Right renal pelvis (tissue), 4 donors: ENCODE results near the gene HTR4. TPM values are rescaled to one million over a fixed set of nuclear protein-coding genes. Genes with fewer than 3 reads are reported as not detected.
"Not testable (repeated sequence)": the region's sequence is repeated elsewhere in the genome, so short reads cannot be mapped to it uniquely, and the experiment has no call there.

Source experiments
- DNase-seq, 4 donors: peaks; one replicate each; pipeline ENCODE4 v3.0.0-alpha.2; 2013; ENCODE audit warnings: low read depth in 4 of 4, low spot score in 3 of 4, missing footprints in 1 of 4
- polyA plus RNA-seq, 4 donors: library from polyadenylated mRNA; unstranded; fragments of 120-200 nt; gene quantifications; one replicate each; pipeline ENCODE4 v1.2.1, GENCODE V29; 2013; ENCODE audit not compliant: insufficient read length in 4 of 4

Gene HTR4
- polyA plus RNA-seq, 4 donors: 0.05 to 0.15 TPM; not detected in 2

DNA sequence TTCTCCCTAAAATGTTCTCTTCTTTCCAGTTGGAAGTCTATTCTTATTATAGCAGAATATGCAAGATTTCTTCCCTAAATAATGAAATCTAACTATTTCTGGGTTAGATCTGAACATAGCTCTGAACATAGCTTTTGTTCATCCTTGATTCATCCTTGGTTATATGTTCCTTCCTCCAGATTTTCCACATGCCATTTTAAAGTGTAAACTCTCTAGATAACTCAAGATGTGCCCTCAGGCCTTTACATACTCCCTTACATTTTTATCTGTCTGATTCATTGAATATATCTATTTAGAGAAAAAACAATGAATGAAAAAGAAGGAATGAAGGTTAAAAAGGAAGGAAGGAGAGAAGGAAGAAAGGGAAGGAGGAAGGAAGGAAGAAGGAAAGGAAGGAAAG lies 169.7 kb downstream of the HTR4 start:
- DNase-seq: no peak

DNA sequence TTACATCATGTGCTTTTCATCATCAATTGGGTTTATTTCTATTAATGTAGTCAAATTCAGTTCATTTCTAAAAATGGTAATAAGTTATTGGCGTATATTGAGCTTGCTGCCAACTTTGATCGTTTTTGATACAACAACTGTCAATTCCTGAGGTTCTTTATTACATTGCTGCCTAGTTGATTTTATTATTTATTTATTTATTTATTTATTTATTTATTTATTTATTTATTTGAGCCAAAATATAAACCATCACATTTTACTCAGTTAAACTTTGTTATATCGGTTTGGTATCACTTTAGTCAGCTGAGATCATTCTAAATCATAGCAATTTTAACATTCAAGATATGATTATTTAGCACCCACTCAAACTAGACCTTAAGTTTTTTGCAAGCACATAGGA lies 170.6 kb downstream of the HTR4 start:
- no peak for DNase-seq

DNA sequence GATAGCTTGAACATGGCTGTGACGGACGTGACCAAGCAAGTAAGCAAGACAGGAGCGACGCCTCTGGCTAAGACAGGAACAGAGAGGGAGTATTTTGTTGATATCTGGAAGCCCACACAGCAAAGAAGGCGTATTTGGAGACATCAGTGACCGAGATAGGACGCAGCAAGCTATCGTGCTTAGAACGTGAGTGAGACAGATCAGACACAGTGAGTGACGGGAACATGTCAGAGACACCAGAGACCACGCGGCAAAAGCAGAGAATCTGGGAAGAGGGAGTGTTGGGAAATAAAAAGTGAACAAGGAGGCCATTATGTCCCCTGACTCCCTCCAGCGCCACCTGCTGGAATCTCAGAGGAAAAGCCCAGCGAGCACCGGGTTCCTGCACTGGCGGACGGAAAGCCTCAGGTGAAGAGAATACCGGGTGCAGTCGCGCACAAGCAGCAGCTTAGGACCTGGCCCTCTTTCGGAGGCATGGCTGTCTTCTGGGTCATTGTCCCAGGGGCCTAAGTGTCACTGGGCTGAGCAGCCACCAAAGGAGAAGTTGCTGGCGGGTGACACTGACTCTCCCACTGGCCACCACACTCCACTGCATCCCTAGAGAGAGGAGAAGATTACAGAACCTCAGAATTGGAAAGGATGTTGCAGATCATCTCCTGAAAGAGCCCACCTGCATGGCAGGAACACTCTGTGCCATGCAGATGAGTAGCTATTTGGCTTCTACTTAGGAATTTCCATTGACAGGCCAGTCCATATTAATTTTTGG lies 171.4 kb downstream of the HTR4 start:
- peak in 2 of 4 donors; percentile 10 to 16 for DNase-seq

DNA sequence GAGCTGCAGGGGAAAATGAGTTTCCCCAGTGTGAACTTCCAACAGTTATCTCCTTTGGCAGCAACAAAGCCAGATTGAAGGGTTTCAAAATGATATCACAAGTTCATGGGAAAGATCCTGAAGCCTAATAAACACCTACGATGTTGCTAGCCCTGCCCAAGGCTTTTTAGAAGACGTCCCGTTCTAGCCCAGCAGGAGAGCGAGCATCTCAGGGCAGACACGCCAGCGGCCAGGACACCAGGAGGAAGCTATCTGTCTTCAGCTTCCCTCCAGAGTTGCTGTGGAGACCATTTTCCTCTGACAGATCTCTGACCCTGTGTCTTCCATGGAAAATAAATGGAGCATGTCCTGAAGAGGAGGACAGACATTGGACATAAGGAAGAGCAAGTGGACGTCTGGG lies 172.1 kb downstream of the HTR4 start:
- no peak for DNase-seq

DNA sequence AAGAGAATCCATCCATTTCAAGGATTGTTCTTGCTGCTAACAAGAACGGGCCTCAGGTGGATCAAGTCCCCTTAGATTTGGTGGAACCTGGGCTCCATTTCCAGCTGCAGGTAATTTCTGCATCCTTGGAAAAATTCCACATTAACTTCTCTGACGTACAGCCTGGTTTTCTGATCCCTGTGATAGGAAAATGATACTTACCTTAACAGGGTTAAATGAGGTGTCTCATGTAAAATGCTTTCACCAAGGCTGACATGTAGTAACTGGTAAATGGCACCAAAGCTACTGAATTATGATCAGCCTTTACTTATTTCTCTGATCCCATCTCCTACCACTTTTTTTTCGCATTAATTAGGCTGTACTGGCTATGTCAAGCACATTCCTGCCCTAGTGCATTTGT lies 176.9 kb downstream of the HTR4 start:
- no peak for DNase-seq

DNA sequence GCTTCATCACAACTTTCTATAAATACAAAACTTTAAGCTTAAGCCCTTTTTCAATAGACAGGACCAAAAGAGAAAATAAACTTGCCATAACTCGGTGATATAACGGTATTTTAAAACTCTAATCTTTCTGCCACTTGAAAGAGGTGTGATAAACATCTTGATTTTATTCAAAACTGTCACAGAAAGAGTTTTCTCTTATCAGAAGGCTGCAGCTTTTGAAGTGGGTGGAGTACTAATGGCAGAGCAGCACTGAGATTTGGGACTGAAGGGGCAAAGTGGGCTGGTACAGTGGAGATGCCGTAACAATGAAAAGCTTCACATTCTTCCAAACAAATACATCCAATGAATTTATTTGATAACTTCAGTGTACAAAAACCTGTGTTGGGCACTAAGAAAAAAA lies 178.0 kb downstream of the HTR4 start:
- DNase-seq: no peak

DNA sequence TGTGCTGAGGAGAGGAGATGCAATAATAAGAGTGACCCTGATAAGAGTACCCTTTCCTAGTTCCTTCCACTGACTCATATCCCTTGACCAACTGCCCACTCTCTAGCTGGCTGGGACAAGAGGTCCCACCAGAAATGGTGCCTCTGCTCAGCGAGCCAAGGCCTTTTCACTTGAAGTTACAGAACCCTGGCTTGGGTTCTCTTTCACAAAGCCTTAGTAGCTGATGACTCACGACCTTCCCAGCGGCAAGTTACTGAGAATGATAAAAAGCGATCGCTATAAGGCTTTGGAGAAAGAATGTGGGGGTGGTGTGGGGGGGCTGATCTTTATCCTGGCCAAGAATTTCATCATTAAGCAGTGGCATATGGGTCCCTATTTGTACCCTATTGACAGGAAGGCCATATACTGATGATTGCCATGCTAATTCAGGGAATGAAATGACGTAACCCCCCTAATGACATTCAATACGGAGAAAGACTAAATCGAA lies 180.3 kb downstream of the HTR4 start:
- no peak for DNase-seq

DNA sequence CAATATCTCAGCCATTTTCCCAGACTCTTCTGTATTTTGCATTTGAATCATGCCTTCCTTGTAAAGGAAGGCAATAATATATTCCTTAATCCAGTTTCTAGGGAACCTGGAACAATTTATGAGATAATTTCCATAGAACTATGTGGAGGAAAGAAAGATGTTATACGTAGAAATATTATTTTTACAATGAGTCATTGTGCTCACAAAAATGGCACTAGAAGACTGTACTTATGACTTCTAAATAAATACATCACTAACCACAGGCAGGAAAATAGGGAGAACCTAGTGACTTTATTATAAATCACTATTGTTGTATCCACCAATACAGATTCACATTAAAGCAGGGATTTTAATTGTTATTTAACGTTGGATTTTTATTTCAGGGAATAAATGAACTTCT lies 182.9 kb downstream of the HTR4 start:
- no peak for DNase-seq

DNA sequence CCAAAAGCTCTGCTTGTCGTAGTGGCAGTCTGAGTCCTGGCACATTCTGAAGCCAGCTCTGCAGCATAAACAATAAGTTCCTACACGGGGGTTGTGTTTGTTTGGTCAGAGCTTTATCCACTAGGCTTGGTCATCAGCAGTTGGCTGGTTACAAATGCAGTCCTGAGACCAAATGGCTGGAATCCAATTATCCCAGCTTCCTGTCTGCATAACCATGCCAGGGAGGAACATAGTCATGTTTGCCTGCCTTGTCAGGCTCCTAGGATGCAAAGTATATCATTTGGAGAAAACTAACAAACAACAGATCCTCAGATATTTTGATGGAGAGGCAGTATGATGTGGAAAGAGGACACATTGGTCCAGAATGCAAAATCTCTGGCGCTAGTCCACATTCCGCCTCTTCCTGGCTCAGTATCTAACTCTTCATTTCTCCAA lies 184.8 kb downstream of the HTR4 start:
- DNase-seq: no peak

DNA sequence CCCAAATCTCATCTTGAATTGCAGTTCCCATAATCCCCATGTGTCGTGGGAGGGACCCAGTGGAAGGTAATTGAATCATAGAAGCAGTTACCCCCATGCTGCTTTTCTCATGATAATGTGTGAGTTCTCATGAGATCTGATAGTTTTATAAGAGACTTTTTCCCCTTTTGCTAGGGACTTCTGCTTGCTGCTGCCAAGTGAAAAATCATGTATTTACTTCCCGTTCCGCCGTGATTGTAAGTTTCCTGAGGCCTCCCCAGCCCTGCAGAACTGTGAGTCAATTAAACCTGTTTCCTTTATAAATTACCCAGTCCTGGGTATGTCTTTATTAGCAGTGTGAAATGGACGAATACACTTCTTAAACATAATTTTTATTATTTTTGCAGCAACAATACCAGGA lies 185.6 kb downstream of the HTR4 start:
- DNase-seq: not testable (repeated sequence)

DNA sequence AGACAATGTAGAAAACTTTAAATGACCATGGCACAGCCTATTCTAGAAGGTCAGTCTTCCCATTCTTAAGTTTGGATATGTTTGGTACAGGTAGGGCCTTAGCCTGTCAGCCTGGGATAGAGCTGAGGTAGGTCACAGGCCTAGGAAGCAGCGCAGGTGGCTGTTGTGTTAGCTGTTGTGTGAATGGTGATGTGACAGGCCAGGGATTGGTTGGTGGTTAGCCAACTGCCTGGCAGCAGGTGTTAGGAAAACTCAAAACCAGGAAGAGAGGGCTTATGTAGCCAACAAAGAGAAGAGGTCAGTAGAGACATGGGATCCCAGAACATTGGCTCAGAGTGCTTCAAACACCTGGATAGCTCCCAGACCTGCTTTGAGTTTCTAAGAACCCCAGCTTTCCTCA lies 186.4 kb downstream of the HTR4 start:
- no peak for DNase-seq

DNA sequence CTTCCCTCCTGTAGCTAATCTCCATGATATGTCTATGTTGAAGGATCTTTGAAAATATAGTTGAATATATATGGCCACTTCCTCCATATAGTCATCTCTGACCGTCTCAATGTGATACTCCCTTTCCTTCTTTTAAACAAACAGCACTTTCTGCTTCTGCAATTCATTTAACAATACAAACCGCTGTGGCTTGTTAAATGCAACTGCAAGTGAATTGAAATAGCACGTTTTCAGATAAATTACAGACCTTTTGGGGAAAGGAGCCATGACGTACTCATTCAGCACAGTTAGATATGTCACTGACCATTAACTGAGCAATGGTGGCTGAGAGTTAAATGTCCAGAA lies 188.1 kb downstream of the HTR4 start:
- no peak for DNase-seq

DNA sequence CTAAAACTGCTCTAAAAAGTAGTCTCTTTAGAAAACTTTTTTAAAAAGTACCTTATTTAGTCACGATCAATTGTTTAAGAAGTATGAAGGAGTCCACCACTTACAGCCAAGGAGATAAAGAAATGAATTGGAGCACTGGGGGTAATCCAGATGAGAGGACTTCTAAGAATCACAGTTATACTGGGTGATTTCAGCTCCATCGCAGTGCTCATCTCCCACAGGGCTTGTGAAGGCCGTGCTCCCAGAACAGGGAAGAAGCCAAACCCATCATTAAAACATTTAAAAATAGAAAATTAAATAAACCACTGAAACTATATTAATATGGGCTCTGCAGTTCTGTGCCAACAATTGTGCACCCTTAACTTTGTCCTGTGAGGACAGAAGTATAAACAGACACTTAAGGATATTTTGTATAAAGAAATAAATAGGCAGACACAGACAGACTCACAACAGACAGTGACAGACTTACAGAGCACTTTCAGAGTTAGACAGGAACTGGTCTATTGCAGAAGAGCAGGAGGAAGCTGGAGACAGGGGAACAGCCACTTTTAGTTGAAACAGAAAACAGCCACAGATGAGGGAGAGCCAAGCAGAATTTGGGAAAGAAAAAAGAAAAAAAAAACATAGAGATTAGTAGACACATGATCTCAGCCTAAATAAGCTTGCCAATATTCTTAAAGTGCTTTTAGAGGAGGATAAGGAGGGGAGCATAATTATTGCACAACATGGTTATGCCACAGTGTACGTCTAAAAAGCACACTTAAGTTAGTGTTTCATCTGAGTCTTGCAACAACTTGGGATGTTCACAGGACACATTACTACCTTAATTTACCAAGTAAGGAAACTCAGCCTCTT lies 188.7 kb downstream of the HTR4 start:
- no peak for DNase-seq

DNA sequence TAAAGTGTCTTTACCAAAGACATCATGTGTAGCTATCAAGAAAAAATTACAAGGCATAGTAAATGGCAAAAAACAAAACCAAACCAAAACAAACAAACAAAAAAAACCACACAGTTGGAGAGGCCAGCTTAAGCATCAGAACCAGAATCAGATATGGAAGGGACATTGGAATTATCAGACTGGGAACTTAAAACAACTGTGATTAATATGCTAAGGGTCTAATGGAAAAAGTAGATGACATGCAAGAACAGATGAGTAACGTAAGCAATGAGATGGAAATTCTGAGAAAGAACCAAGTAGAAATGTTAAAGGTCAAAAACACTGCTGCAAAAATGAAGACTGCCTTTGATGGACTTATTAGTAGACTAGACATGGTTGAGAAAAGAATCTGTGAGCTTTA lies 194.7 kb downstream of the HTR4 start:
- DNase-seq: no peak

DNA sequence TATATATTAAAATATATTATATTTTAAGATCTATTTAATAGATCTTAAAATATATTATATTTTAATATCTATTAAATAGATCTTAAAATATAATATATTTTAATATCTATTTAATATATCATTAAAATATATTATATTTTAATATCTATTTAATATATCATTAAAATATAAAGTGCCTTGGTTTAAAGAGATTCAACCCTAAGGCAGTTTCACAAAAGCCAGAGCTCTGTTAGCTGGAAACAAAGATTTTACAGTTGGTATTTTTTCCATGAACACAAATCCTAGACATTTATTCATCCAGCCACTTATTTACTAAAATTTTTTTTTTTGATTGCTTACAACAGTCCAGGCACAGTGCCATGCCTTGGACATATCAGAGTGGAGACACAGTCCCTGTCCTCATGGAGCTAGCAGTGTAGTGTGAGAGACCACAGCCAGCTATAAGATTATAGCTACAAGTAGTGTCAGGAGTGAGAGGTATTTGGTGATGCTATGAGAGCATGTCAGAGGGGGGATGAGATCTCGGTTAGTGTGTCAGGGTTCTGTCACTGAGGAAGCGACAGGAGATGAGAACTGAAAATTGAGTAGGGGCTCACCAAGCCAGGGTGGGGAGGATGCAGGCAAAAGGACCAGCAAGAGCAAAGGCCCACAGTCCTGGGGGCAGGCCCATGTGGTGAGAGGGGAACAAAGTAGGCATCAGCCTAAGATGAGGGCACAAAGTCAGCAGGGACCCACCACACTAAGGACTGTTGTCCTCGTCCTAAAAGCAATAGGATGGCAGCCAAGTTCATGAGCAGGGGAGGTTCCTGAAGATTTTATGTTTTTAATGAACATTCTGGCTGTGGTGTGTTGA lies 196.1 kb downstream of the HTR4 start:
- no peak for DNase-seq

DNA sequence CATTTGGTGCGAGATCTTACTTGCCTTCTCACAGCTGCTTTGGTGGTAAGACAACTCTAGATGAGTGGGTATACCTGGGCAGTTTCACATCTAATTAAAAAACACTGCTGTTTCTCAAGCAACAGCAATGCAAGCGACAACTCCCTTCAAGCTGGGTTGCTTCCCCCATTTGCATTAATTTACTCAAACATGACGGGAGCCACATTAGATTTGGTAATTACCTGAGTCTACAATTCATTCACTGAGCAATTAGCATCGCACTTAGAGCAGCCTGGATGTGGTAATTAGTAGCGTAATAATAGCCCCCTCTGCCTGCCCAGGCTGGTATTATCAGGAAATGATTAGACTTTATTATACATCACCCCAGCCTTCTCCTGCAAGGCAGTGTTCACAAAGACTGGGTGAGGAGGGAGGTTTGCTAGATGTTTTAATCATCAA lies 197.1 kb downstream of the HTR4 start:
- DNase-seq: no peak

DNA sequence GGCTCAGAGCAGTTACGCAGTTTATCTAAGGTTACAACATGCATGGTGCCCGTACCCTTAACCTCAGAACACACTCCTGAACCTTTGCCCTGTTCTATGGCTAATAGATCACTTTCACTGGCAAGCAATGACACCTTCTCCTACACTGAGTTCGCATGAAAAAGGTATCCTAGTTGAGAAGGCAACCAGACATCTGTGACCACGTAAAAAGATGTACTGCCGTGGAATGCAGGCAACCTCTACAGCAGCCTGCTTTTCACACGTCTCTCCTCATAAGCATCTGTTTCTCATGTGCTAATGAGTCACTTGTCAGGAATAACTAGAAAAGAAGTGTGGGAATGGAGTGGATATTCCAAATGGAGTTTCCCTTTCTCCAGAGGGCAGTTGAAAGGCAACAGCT lies 199.1 kb downstream of the HTR4 start:
- DNase-seq: no peak

DNA sequence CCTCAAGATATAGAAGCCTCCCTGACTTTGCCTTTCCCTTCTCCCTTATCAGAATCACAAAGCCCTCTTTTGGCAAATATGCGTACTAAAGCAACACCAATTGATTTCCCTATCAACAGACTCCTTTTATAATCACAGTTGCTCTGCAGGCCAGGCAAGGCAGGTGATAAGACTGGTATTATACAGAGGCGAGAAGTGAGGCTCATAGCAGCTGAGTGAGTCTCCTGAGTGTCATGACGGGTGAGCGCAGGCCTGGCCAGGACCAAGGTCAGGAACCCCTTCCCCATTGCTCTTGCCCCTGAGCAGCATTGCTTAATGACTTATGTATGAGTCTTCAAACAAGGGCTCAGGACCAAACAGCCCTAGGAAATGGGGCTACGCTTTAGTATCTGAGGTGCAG lies 199.8 kb downstream of the HTR4 start:
- DNase-seq: no peak

DNA sequence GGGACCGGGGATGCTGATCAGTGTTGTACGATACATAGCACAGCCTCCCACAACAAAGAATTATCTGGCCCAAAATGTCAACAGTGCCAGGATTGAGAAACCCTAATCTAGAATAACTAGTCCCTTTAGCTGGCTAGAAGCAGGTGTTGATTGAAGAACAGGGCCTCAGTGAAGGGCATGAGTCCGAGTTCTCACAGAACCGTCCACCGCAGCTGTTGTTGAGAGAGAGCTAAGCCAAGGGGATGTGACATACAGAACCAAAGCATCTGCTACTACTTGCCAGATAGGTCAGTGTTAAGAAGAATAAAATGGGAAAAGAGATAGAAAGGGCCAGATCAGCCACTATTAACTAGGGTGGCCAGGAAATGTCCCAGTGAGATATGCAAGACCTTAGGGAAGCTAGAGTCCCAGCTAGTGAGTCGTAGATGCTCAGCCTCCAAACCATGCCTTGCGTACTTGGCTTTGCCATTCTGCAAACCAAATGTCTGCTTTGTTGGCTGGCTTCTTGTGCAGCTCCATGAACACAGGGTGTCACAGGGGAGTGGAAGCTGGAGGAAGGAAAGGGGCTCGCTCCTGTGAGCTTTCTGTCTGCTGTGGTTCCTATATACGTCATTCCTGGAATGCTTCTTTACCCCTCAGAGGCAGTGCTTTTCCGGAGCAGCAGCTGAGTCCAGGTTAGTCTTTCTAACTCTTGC lies 201.7 kb downstream of the HTR4 start:
- DNase-seq: no peak

DNA sequence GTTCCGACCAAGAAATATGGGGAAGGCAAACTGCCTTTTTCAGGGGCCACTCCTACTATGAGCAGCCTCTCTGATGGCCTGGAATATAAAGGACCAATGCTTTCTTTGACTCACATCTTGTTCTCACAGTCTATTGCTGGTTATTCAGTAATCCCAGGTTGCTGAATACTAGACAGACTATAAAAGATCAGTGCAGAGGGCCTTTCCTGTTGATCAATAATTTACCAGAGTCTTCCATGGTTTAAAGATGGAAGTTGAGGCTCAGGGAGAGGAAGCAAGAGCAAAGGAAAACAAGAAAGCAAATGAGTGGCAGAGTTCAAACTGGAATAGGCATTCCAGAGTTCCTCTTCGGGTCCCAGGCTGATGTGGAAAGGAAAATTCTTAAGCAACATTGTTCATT lies 207.7 kb downstream of the HTR4 start:
- DNase-seq: no peak
